GM12864 (cell line): ENCODE results near the gene CSN3.

Experiments
- DNase-seq: peaks from one replicate; pipeline ENCODE4 v3.0.0-alpha.2; 2011; ENCODE audit warnings: low read depth
- H3K4me3 ChIP-seq: 2 replicates; pipeline ENCODE4 v1.5.1; 2011; ENCODE audit warnings: mild to moderate bottlenecking, low read depth, low read length, control low read depth
- TF ChIP-seq, protein P1 (sequence below): IDR thresholded peaks from 2 replicates; pipeline ENCODE4 v1.5.1; 2011; ENCODE audit warnings: low read depth, mild to moderate bottlenecking, moderate library complexity, low read length, control low read depth, inconsistent platforms; ENCODE audit errors: missing control alignments

Gene CSN3

DNA sequence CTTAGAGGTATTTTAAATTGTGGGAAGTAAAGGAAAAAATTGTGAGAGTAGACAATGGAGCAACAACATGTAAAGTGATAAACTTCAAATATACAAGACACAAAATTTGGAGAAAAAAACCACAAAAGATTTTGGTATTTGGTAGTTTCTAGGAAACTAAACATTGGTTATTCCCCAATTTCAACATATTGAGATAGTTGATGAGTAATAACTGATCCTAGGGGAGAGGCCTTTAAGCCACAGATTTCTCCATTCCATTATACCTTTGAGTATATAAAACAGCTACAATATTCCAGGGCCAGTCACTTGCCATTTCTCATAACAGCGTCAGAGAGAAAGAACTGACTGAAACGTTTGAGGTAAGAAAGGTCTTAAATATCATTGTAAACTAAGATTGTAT, 16.6 kb upstream of the CSN3 start, which contains the start of gene FDCSP:
Gene FDCSP, plus strand, starts transcription at position 301 of the 400 bp plus-strand sequence. CDS start 5,071 bp downstream, outside the sequence.
- no peak for DNase-seq
- TF ChIP-seq, protein P1, sequence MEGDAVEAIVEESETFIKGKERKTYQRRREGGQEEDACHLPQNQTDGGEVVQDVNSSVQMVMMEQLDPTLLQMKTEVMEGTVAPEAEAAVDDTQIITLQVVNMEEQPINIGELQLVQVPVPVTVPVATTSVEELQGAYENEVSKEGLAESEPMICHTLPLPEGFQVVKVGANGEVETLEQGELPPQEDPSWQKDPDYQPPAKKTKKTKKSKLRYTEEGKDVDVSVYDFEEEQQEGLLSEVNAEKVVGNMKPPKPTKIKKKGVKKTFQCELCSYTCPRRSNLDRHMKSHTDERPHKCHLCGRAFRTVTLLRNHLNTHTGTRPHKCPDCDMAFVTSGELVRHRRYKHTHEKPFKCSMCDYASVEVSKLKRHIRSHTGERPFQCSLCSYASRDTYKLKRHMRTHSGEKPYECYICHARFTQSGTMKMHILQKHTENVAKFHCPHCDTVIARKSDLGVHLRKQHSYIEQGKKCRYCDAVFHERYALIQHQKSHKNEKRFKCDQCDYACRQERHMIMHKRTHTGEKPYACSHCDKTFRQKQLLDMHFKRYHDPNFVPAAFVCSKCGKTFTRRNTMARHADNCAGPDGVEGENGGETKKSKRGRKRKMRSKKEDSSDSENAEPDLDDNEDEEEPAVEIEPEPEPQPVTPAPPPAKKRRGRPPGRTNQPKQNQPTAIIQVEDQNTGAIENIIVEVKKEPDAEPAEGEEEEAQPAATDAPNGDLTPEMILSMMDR = no peak
- no peak within 1 kb of the TSS for H3K4me3 ChIP-seq

DNA sequence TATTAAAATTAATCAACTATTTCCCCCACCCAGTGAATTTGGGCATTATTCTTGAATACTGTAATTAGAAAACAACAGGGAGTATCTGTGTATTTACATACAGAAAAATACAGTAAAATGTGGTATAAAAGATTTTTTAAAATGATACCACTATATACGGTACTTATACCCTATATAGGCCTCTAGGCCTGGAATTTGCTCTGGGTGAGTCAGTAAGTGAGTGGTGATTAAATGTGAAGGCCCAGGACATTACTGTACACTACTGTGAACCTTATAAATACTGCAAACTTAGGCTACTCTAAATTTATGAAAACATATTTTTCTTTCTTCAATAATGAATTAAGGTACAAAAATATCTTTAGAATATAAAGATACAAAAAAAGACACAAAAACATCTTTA, 6.3 kb upstream of the CSN3 start:
- TF ChIP-seq, protein P1 = no peak
- no peak overlapping the region for H3K4me3 ChIP-seq
- no peak for DNase-seq

DNA sequence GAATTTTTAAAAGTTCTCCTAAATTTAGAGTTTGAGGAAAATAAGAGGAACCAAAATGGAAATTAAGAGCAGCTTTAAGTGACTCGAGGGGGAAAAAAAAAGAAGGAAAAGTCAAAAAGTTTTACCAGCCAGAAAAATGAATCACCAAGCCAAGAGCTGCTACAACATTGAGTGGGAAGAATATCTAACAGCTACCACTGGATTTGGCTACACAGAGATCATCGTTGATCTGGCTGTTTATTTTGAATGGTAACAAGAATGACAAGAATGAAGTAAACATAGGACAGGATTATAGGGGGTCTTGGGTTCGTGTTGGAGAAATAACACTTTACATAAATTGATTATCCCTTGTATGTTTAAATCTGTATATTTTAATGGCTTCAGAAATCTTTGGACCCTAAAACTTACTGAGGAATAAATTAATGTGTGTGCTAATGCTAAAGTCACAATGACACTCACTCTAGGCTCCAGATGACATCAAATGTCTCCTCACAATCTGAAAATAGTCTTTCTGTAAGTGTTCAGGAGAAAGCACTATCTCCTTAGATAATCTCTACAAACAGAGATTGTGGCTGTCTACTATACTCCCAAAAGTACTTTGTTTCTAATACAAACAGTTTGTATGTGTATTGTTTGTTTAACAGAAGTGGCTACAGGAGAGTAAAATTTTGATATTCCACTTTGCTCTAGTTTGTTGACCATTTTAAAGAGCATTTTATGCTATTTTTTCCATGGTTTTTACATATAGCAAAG, 3.1 kb upstream of the CSN3 start:
- TF ChIP-seq, protein P1 = no peak
- no peak overlapping the region for H3K4me3 ChIP-seq
- DNase-seq = no peak

DNA sequence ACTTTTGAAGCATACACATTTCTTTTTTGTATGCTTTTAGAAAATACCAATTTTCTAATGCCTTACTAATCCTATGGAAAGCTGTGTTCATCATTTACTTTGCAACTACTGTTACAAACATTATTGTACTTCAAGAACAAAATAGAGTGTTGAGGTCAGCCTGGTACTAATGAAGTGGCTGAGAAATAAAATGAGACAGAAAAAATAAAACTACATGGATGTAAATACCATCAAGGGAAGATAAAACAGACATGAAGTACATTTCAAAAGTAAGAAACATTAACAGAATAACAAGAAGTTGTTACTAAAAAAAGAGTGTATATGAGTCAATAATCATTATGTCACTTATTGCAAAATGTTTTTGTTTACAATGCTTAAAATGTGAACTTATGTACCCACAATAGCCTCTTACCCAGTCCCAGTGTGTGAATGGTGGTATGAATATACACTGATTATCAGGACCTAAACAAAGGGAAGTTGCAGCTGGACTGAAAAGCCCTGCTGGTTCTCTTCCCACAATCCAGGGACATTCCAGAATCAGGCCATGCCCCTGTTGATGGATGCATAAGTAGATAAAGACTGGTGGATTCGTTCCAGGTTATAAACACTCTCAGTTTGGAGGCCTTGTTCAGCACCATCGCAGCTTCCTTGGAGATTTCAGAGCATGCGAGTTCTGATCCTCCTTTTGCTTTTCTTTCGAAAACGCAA, 2.4 kb upstream of the CSN3 start:
- TF ChIP-seq, protein P1 = no peak
- no peak overlapping the region for H3K4me3 ChIP-seq
- DNase-seq = no peak

DNA sequence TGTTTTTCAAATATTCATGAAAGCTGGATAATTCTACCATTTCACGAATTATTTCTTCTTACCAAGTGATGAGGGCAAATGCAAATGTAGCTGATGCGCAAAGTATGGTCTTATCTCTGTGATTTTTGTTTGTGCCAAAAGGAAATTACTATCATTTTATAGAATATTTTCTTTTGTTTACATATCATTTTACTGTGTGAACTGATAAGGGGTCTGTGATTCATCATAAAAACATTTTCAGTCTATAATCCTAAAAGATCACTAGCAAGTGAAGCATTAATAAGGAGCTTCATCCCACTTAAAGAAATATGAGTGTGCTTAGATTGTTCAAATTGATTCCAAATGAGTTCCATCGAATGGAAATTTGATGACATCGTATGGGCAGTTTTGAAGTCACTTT, 694 bp downstream of the CSN3 start:
- DNase-seq = no peak
- TF ChIP-seq, protein P1 = no peak
- no peak overlapping the region for H3K4me3 ChIP-seq

DNA sequence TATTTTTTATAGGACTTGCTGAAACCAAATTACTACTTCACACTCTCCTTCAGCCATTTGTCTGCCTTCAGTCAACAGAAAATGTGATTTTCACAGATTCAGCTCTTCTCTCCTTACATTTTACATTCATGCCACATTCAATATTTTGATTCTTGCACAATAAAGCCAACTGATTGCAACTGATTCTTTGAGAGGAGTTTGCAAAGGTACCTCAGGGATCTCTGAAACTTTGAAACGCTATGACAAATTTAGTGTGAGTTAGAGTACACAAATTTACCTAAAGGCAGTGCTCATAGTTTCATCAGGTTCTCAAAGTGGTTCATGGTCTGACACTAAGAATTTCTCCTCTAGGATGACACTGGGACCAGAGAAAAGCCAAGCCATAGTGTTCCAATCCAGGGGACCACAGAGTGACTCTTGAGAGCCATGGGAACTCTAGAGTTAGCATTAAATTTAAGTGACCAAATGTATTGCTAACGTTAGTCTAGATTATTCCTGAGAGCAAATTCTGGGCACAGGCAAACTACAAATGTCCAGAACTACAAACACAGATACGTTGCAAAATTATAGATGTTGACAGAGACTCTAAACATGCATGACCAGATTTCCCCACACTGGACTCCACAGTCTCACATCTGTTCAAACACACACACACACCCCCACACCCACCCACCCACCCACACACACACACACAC, 9.0 kb downstream of the CSN3 start:
- no peak for DNase-seq
- no peak overlapping the region for H3K4me3 ChIP-seq
- TF ChIP-seq, protein P1 = no peak
